GM12865 (cell line): Measurements from ENCODE around the gene CLDN15.

Experiments
- DNase-seq: peaks from one replicate; pipeline ENCODE4 v3.0.0; 2010; ENCODE audit warnings: low read depth
- H3K4me3 ChIP-seq: 2 replicates; pipeline ENCODE4 v1.5.1; 2011; ENCODE audit warnings: mild to moderate bottlenecking, low read depth, low read length, control low read depth
- TF ChIP-seq, protein P1 (sequence below): IDR thresholded peaks from 2 replicates; pipeline ENCODE4 v1.5.1; 2011; ENCODE audit warnings: low read length, control low read depth, low read depth, inconsistent platforms; ENCODE audit not compliant: insufficient read depth; ENCODE audit errors: missing control alignments

The CLDN15 gene

GRCh38 chr7:101251871-101252659, 14.5 kb upstream of the CLDN15 start:
- H3K4me3 ChIP-seq: peak overlapping the region; percentile 99
- DNase-seq: peak; percentile 99
- TF ChIP-seq, protein P1, sequence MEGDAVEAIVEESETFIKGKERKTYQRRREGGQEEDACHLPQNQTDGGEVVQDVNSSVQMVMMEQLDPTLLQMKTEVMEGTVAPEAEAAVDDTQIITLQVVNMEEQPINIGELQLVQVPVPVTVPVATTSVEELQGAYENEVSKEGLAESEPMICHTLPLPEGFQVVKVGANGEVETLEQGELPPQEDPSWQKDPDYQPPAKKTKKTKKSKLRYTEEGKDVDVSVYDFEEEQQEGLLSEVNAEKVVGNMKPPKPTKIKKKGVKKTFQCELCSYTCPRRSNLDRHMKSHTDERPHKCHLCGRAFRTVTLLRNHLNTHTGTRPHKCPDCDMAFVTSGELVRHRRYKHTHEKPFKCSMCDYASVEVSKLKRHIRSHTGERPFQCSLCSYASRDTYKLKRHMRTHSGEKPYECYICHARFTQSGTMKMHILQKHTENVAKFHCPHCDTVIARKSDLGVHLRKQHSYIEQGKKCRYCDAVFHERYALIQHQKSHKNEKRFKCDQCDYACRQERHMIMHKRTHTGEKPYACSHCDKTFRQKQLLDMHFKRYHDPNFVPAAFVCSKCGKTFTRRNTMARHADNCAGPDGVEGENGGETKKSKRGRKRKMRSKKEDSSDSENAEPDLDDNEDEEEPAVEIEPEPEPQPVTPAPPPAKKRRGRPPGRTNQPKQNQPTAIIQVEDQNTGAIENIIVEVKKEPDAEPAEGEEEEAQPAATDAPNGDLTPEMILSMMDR: no peak

GRCh38 chr7:101250324-101250723, 12.7 kb upstream of the CLDN15 start:
- H3K4me3 ChIP-seq: peak overlapping the region; percentile 20; the same call in 1 of the 2 replicates
- peak; percentile 77 for DNase-seq
- TF ChIP-seq, protein P1: no peak

GRCh38 chr7:101248276-101248675, 10.7 kb upstream of the CLDN15 start:
- H3K4me3 ChIP-seq: no peak overlapping the region
- TF ChIP-seq, protein P1: no peak
- no peak for DNase-seq

DNA sequence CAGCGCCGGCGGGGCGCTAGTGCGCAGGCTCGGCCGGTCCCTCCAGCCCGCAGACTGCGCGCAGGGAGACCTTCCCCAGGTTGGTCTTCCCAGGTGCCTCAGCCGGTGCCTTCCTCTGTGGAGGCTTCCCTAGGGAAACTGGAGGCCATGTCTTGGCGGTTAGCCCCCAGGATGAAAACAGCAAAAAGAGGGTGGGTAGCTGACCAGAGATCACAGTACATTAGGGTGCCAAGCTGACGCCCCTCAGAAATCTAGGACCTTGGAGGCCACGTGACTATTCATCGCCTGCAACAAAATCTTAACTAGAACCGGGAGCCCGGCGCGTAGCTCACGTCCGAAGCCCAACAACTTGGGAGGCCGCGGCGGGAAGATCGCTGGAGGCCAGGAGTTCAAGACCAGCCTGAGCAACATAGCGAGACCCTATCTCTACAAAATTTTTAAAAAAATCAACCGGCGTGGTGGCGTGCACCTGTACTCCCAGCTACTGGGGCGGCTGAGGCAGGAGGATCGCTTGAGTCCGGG, 7.6 kb upstream of the CLDN15 start:
- H3K4me3 ChIP-seq: peak overlapping the region; percentile 94
- TF ChIP-seq, protein P1: no peak
- DNase-seq: no peak

GRCh38 chr7:101244375-101245146, 7.0 kb upstream of the CLDN15 start, which contains the start of gene FIS1:
TSS of gene FIS1 (minus strand) at chr7:101245081. CDS start at chr7:101245004, 77 bp downstream.
- TF ChIP-seq, protein P1: peak; percentile 90

DNA sequence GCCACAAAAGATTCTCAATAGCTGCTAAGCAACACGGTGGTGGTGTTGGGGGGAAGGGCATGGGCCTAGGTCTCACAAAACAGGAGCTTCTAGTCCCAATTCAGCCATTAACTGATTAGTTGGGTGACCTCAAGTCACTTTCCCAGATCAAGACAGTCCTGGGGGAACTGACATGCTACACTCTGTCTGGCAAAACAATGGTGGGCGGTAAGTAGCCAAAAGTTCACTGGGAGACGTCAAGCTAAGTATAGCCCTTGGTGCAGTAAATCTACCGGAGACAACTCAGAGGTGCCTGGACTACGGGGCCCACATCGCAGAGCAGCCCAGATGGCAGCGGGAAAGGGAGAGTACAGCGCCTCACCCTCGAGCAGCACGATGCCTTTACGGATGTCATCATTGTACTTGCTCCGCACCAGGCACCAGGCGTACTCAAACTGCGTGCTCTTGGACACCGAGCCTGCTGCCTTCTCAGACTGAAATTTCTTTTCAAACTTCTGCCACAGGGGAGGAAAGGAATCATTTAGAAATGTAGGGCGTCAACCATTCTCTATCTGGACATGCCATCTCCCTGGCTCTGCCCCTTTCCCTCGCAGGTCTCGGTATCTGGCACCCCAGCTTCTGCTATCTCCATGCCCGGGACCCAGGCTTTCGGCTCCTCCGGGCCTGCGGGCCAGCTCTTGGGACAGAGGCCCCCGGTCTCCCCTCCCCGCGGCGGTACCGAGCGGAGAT, 6.2 kb upstream of the CLDN15 start:
- H3K4me3 ChIP-seq: peak overlapping the region; percentile 94
- TF ChIP-seq, protein P1: no peak
- no peak for DNase-seq

More at GRCh38 chr7:101244375-101245146, 7.0 kb upstream of the CLDN15 start, which contains the start of gene FIS1:
- peak within 1 kb of the TSS; percentile 94 for H3K4me3 ChIP-seq
- peak; percentile 95 for DNase-seq
